AG04450 (cell line): Measurements from ENCODE around the gene EXOC2. TPM values are rescaled to one million over a fixed set of nuclear protein-coding genes. Genes with fewer than 3 reads are reported as not detected.
A peak's percentile ranks its signal among the peaks of the same experiment; 100 is the strongest.

ENCODE experiments used
- CTCF ChIA-PET: fragments of 300-600, 350-600 bp; formaldehyde crosslinking; extraction: SDS; loops from one replicate; lab custom pipeline; 2022; ENCODE audit warnings: antibody characterized with exemption, inconsistent platforms; lab: Charles Lee
- POLR2A ChIA-PET: fragments of 350-600 bp; formaldehyde crosslinking; extraction: SDS; loops from one replicate; lab custom pipeline; 2021; ENCODE audit warnings: antibody characterized with exemption, inconsistent platforms; lab: Yijun Ruan, JAX
- DNase-seq: peaks from one replicate; pipeline ENCODE4 v3.0.0-alpha.2; 2011; ENCODE audit warnings: low read depth, low spot score
- H3K27ac ChIP-seq: one replicate; pipeline ENCODE4 v1.5.1; 2012; ENCODE audit warnings: low read depth, low read length, control low read depth
- H3K27me3 ChIP-seq: one replicate; pipeline ENCODE4 v1.6.0; 2012; ENCODE audit warnings: low read length; ENCODE audit not compliant: control insufficient read depth, insufficient read depth
- H3K4me3 ChIP-seq: 2 replicates; pipeline ENCODE4 v1.5.1; 2011; ENCODE audit warnings: mild to moderate bottlenecking, low read depth, low read length, control low read depth
- H3K9me3 ChIP-seq: 2 replicates; pipeline ENCODE4 v1.5.1; 2012; ENCODE audit warnings: low read length; ENCODE audit not compliant: control insufficient read depth, insufficient read depth
- CTCF ChIP-seq: IDR thresholded peaks from 2 replicates; pipeline ENCODE4 v1.5.1; 2011; ENCODE audit warnings: low read depth, low read length, control low read depth, inconsistent platforms
- polyA plus RNA-seq: library from polyadenylated mRNA; depleted of rRNA; stranded (reverse); fragments of >200 nt; gene quantifications from 2 replicates; pipeline ENCODE4 v1.2.3, GENCODE V29; 2011

EXOC2 gene
- polyA plus RNA-seq, 1 experiment, result 33.4 TPM

- no peak overlapping the region for H3K4me3 ChIP-seq
- CTCF ChIA-PET, result interaction anchor here (1.0 to 1.5 kb wide), 4 partner anchors 43 to 800 kb away, joined by 3 to 7 read pairs (median 4); no protein-coding TSS in a partner anchor
These were observed 56.5 kb downstream of the EXOC2 start for GRCh38 chr6:636488-636887.

DNA sequence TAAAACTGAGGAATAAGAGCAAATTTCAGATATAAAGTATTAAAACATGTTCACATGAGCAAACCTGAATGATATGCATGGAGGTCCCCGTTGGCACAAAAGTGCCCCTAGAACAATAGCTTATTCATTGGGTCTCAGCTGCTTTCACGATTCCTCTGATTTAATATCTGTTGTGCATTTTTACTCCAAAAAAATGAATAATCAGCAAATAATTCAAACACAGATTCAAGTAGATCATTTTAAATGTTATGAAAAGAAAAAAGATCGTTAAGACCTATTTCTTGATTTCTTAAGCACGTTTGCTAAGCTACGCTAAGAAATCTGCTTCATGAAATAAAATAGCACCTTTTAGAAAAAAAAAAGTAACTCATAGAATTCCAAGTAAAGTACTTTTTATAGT lies 57.7 kb downstream of the EXOC2 start:
- no peak overlapping the region for H3K4me3 ChIP-seq
- no peak for TF ChIP-seq CTCF
- H3K27ac ChIP-seq, result no peak overlapping the region
- no peak for DNase-seq
- H3K9me3 ChIP-seq, result no peaks in the 10 kb centered on the region
- ChIA-PET POLR2A (no interaction called here), CTCF (interaction anchor here (1.5 kb wide), 2 partner anchors 42 to 790 kb away, joined by 3 to 7 read pairs; no protein-coding TSS in a partner anchor)
- H3K27me3 ChIP-seq, result no peaks in the 10 kb centered on the region

More at GRCh38 chr6:636488-636887, 56.5 kb downstream of the EXOC2 start:
- H3K27me3 ChIP-seq, result no peaks in the 10 kb centered on the region
- H3K9me3 ChIP-seq, result no peaks in the 10 kb centered on the region
- POLR2A ChIA-PET, result no interaction called here
- no peak for TF ChIP-seq CTCF
- H3K27ac ChIP-seq, result no peak overlapping the region
- DNase-seq, result no peak

DNA sequence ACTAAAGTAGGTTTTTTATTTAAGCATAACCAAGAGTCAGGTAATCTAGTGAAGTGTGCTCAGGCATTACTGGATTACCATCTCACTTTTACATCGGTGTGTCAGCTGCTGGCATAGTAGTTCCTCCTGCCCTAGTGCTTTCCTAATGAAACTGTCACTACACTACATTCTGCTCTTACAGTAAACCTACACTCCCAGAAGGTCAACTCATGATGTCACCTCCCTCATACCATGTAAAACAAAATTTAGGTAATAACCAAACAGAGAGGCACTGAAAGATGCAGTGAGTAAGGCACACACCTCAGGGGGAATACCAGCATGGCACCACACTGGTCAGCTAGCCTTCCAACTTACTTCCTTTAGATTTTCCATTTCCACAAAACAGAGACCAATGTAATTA lies 59.3 kb downstream of the EXOC2 start:
- no peak for TF ChIP-seq CTCF
- H3K4me3 ChIP-seq, result no peak overlapping the region
- ChIA-PET POLR2A (no interaction called here), CTCF (no interaction called here)
- no peaks in the 10 kb centered on the region for H3K27me3 ChIP-seq
- H3K27ac ChIP-seq, result no peak overlapping the region
- DNase-seq, result no peak
- H3K9me3 ChIP-seq, result no peaks in the 10 kb centered on the region

- POLR2A ChIA-PET, result no interaction called here
- no peaks in the 10 kb centered on the region for H3K27me3 ChIP-seq
- H3K4me3 ChIP-seq, result no peak overlapping the region
- TF ChIP-seq CTCF, result no peak
- no peak overlapping the region for H3K27ac ChIP-seq
- CTCF ChIA-PET, result interaction anchor here (0.7 kb wide), 1 partner anchor 93 kb away, joined by 3 read pairs; no protein-coding TSS in a partner anchor
- no peaks in the 10 kb centered on the region; the same call in 1 of the 2 replicates for H3K9me3 ChIP-seq
- DNase-seq, result no peak
These were observed 64.2 kb downstream of the EXOC2 start for GRCh38 chr6:628766-629165.

GRCh38 chr6:626236-626635 lies 66.7 kb downstream of the EXOC2 start:
- peak; percentile 7 for DNase-seq
- TF ChIP-seq CTCF, result no peak
- POLR2A ChIA-PET, result no interaction called here
- CTCF ChIA-PET, result interaction anchor here (1.2 kb wide), 1 partner anchor 96 kb away, joined by 6 read pairs; no protein-coding TSS in a partner anchor
- H3K4me3 ChIP-seq, result no peak overlapping the region
- no peaks in the 10 kb centered on the region for H3K27me3 ChIP-seq
- H3K27ac ChIP-seq, result no peak overlapping the region
- H3K9me3 ChIP-seq, result no peaks in the 10 kb centered on the region; the same call in 1 of the 2 replicates
